Fibroblast of pulmonary artery (primary cell): Measurements from ENCODE around the gene COL20A1.
"Not testable (repeated sequence)": the region's sequence is repeated elsewhere in the genome, so short reads cannot be mapped to it uniquely, and the experiment has no call there.

Experiments
- DNase-seq: peaks from one replicate; pipeline ENCODE4 v3.0.0-alpha.2; 2010; ENCODE audit warnings: low read depth
- H3K4me3 ChIP-seq: replicated peaks from 2 replicates; pipeline ENCODE4 v1.5.1; 2011; ENCODE audit warnings: low read depth, mild to moderate bottlenecking, control low read depth, low read length, moderate library complexity
- CTCF ChIP-seq: IDR thresholded peaks from 2 replicates; pipeline ENCODE4 v1.5.1; 2011; ENCODE audit warnings: mild to moderate bottlenecking, control low read depth, low read length, inconsistent platforms; ENCODE audit errors: missing control alignments

Gene COL20A1

GRCh38 chr20:63305393-63305792 is 12.4 kb downstream of the COL20A1 start:
- no peak overlapping the region for H3K4me3 ChIP-seq
- no peak for DNase-seq
- no peak for TF ChIP-seq CTCF

- H3K4me3 ChIP-seq, DNase-seq: not testable (repeated sequence)
These were observed 13.1 kb downstream of the COL20A1 start for GRCh38 chr20:63305933-63306672.

- no peak for DNase-seq
These were observed 13.9 kb downstream of the COL20A1 start for GRCh38 chr20:63306673-63307537.

GRCh38 chr20:63307538-63308217 is 14.7 kb downstream of the COL20A1 start:
- no peak for TF ChIP-seq CTCF
- DNase-seq, result no peak
- no peak overlapping the region for H3K4me3 ChIP-seq

More at GRCh38 chr20:63306673-63307537, 13.9 kb downstream of the COL20A1 start:
- H3K4me3 ChIP-seq, result no peak overlapping the region
- TF ChIP-seq CTCF, result no peak

- no peak for DNase-seq
- no peak for TF ChIP-seq CTCF
- no peak overlapping the region for H3K4me3 ChIP-seq
These were observed 15.4 kb downstream of the COL20A1 start for GRCh38 chr20:63308218-63308911.

- DNase-seq, result peak; percentile 42
- TF ChIP-seq CTCF, result peak; percentile 82
- H3K4me3 ChIP-seq, result no peak overlapping the region
These were observed 16.5 kb downstream of the COL20A1 start for GRCh38 chr20:63309261-63310071.
